ENCODE data around the gene KLHL25.

GRCh38 chr15:85779249-85779648, 15.5 kb downstream of the KLHL25 start:
- no peak for TF ChIP-seq CTCF (IDR thresholded peaks at IDR 0.05; ENCODE audit: poor library complexity)
- TF ChIP-seq EZH2 (IDR thresholded peaks at IDR 0.05; ENCODE audit: borderline replicate concordance), result no peak
- TF ChIP-seq EZH2phosphoT487 (IDR thresholded peaks at IDR 0.05; ENCODE audit: low read depth, severe bottlenecking, unreplicated experiment), result no peak

All from hepatocyte (in vitro differentiated cells).